ENCODE measurements around the gene MCCC2.
"Not testable (repeated sequence)": the region's sequence is repeated elsewhere in the genome, so short reads cannot be mapped to it uniquely, and the experiment has no call there.

Gene MCCC2

DNA sequence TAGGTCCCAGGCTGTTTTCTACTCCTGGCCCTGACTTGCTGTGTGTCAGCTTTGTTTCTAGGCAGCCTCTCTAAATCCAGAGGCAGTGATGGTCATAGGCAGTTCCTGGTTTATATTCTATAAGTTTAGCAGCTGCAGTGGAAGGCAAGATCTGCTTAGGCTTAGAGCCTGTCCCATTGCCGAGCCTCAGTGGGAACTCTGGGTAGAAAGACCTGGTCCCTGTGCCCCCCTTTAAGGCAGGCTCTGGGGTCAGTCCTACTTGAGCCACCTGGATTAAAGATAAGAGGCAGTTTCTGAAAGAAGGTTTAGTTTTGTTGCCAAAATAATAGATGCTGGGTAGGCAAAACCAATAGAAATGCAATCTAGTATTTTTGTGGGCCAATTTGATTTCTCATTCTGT lies 13.6 kb downstream of the MCCC2 start:
- no peak for DNase-seq

- DNase-seq: peak; percentile 75
Observed at GRCh38 chr5:71601222-71602026, 14.3 kb downstream of the MCCC2 start.

DNA sequence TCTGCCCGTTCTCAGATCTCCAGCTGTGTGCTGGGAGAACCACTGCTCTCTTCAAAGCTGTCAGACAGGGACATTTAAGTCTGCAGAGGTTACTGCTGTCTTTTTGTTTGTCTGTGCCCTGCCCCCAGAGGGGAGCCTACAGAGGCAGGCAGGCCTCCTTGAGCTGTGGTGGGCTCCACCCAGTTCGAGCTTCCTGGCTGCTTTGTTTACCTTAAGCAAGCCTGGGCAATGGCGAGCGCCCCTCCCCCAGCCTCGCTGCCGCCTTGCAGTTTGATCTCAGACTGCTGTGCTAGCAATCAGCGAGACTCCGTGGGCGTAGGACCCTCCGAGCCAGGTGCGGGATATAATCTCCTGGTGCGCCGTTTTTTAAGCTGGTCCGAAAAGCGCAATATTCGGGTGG lies 22.8 kb downstream of the MCCC2 start:
- DNase-seq: not testable (repeated sequence)

GRCh38 chr5:71615809-71616208 lies 28.7 kb downstream of the MCCC2 start:
- no peak for DNase-seq

DNA sequence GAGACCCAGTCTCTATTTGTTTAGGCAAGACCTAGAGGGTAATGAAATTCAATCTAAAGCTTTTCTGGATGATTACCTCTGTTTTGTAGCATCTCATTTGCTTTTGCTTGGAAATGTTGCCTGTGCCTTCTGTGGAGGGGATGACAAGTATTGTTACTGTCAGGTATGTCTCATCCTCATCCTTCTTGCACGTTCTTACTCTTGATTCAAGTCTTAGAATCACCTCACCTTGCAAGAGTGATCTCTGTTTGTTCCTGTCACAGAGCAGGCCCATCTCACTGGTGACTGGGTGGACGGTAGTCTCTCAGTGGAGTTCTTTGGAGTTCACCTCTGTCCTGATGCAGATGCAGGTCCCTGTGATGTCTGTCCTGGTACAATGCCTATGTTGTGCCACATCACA lies 33.5 kb downstream of the MCCC2 start:
- DNase-seq: no peak

- DNase-seq: no peak
Observed at GRCh38 chr5:71621268-71621667, 34.1 kb downstream of the MCCC2 start.

GRCh38 chr5:71621741-71622140 lies 34.6 kb downstream of the MCCC2 start:
- no peak for DNase-seq

DNA sequence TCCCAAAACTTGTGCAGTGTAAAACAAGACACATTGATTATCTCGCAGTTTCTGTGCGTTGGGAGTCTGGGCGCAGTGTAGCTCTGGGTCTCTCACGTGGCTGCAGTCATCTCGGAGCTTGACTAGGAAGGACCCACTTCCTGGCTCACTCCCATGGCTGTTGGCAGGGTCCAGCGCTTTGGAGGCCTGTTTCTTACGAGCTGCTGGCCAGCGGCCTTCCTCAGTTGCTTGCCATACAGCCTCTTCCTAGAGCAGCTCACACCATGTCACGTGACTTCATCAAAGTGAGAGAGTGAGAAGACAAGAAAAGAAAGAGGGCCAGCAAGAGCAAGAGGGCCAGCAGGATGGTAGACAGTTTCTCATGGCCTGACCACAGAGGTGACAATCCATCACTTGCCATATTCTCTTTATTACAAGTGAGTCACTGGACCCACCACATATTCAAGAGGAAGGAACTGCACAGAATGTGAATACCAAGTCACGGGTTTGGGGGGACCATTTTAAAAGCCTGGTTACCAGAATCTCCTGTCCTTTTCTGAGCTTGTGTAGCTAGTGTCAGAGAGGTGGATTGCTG lies 36.2 kb downstream of the MCCC2 start:
- DNase-seq: no peak

DNA sequence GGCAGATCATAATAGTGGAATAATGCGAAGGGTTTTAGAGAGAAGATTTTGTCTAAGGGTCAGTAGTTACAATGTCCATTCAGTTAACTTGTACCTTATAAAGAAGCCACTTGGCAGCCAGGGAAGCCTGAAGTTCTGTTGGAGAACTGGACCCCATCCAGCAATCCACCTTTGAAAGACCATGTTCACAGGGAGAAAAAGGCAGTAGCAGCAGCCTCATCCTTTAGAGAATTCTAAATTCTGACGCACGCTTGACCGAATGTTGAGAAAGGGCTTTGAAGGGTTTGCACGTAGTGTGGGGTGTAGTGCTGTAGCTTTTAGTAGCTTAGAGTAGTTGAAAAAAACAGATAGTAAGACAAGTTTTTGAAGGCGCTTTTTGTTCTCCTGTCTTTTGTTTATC lies 42.8 kb downstream of the MCCC2 start:
- DNase-seq: no peak

DNA sequence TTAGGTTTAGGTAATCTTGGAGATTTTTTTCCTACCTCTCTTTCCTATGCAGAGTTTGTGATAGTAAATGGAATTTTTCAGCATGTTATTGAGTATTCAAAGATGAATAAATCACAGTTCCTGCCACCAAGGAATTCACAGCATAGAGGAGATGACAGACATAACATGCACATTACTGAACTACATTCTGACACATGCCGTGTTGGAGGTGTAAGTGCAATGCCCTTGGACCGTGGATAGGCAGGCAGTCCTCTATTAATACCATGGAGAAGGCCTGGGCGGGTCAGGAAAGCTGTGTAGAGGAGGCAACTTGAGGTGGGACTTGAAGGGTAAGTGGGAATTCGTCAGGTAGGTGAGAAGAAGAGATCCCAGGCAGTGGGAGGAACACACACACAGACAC lies 43.9 kb downstream of the MCCC2 start:
- no peak for DNase-seq

DNA sequence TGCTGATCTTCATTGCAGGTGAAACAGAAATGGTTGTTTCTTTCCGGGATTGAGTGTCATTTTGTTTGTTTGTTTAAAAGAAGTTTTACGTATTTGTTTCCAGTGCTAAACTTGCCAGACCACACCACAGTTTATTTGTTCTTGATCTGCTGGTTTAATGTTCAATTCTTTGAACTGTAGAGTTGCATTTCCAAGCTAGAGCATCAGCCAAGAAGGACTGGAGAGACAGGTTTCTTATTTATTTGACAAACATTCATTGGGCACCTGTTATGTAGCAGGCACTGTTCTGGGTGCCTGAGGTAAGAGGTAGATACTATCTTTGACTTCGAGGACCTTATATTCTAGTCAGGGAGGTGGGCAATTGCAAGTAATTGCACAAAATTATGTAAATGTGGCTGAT lies 45.0 kb downstream of the MCCC2 start:
- DNase-seq: no peak

GRCh38 chr5:71633255-71634155 lies 46.4 kb downstream of the MCCC2 start:
- no peak for DNase-seq

- DNase-seq: no peak
Observed at GRCh38 chr5:71637133-71637532, 50.0 kb downstream of the MCCC2 start.

GRCh38 chr5:71640408-71640807 lies 53.3 kb downstream of the MCCC2 start:
- no peak for DNase-seq

DNA sequence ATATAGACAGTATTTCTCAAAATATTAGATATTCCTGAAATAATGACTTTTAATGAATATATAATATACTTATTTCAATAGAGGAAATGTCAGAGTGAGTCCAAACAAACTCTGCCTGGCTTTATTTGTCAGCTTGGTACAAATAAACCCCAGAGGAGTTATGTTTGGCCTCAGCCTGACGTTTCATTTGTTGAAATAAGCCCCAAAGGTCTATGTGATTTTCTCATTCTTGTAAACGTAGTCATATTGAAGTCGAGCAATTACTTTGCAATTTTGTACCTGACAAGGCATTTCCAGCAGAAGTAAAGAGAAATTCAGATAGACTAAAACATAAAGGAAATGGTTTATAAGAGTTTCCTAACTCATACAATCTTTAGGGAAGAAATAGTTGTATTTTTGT lies 57.9 kb downstream of the MCCC2 start:
- DNase-seq: no peak

DNA sequence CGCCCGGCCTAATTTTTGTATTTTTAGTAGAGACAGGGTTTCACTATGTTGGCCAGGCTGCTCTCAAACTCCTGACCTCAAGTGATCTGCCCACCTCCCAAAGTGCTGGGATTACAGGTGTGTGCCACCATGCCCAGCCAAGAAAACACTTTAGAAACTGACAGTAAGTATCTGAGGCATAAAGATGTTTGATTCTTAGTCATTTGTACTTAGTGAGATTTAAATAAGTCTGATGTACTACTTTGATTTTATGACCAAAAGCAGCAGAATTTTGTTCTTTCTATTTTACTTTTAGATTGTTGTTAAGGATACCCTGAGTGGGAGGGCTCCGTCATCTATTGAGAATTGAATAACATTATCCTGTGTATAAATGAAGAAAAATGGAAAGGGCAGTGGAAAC lies 63.8 kb downstream of the MCCC2 start:
- DNase-seq: not testable (repeated sequence)

DNA sequence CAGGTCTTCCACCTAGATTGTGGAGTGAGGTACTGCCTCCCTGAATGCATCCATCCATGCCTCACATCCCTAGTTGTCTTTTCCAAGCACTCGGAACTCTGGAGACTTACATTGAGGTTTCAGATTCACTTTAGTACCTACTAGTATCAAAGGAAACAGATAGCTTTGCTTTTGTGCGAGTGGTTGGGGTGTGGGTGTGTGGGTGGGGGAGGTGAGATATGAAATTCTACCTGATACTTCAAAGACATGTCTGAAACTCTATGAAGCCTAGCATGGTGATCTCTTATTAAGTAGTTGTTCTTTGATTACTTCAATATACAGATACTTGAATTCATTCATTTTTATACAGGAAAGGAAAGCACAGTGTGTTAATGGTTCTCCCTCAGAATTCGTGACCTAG lies 64.4 kb downstream of the MCCC2 start:
- peak; percentile 68 for DNase-seq

DNA sequence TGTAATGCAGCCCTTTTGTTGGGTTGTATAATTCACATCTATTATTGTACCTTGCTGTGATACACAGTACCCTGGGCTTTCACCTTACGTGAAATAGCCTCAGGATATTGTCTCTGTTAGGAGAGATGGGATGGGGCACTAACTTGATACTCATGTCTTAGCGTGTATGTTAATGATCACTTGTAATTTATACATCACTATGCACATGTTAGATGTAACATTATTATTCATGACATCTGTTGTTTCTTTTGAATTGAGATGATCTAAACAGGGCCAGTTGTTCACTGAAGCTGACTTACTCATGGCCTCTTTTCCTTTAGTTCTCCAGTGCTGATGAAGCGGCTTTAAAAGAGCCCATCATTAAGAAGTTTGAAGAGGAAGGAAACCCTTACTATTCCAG lies 65.2 kb downstream of the MCCC2 start:
- DNase-seq: no peak

GRCh38 chr5:71652803-71653543 lies 65.8 kb downstream of the MCCC2 start:
- no peak for DNase-seq

- DNase-seq: no peak
Observed at GRCh38 chr5:71658916-71659662, 71.9 kb downstream of the MCCC2 start.

GRCh38 chr5:71662381-71662780 lies 75.2 kb downstream of the MCCC2 start:
- DNase-seq: no peak
